Adrenal gland (tissue), 12 donors: ENCODE data around the gene SEC16A. TPM values are rescaled to one million over a fixed set of nuclear protein-coding genes. Genes with fewer than 3 reads are reported as not detected.

ENCODE experiments used
- DNase-seq, 7 donors: peaks; one replicate each; pipeline ENCODE4 v3.0.0-alpha.2; 2019 to 2020
- H3K27ac ChIP-seq, 5 donors: fragments of 200-600 bp; sonication (generic) in 4 of 5; 1 replicate in 3 of 5; 2 replicates in 2 of 5; pipeline versions ENCODE4 v1.5.1 to v1.8.0; 2016 to 2020; ENCODE audit warnings: mild to moderate bottlenecking in 1 of 5
- H3K27me3 ChIP-seq: fragments of 200-600 bp; 2 replicates; pipeline ENCODE4 v1.8.0; 2021
- H3K36me3 ChIP-seq, 2 donors: fragments of 200-600 bp; replicated peaks in 1 of 2; 1 replicate in 1 of 2; 2 replicates in 1 of 2; pipeline versions ENCODE4 v1.5.1 to v1.8.0; 2018 to 2022
- H3K4me1 ChIP-seq, 2 donors: fragments of 200-600 bp; replicated peaks in 1 of 2; 1 replicate in 1 of 2; 2 replicates in 1 of 2; pipeline versions ENCODE4 v1.5.1 to v1.8.0; 2018 to 2021
- H3K4me3 ChIP-seq, 4 donors: fragments of 200-600 bp; sonication (generic) in 3 of 4; one replicate each; pipeline ENCODE4 v1.5.1; 2016 to 2018
- H3K9me3 ChIP-seq, 3 donors: fragments of 200-600 bp; sonication (generic) in 1 of 3; replicated peaks in 1 of 3; 1 replicate in 2 of 3; 2 replicates in 1 of 3; pipeline versions ENCODE4 v1.5.1 to v1.8.0; 2016 to 2021
- POLR2A ChIP-seq, 2 donors: fragments of 450-650 bp; IDR thresholded peaks; one replicate each; pipeline ENCODE4 v1.6.1; 2017; ENCODE audit warnings: antibody characterized with exemption in 2 of 2, mild to moderate bottlenecking in 2 of 2, moderate library complexity in 1 of 2
- WGBS, 4 donors: extraction: QIAGEN DNeasy Blood & Tissue Kit in 2 of 4; methylation state at CpG; one replicate each; pipeline versions ENCODE4 v1.1.5 to v1.1.7; 2013 to 2017; 5-methylcytosine and 5-hydroxymethylcytosine counted together
- intact Hi-C, 2 donors: fragments of 100-400 bp; cut with DNase I; formaldehyde crosslinking; loops; one replicate each; pipeline versions ENCODE4 v1.14.1 to v1.15.0; 2022 to 2023
- microRNA-seq, 3 donors: library from miRNA; unstranded; fragments of <30 nt; microRNA quantifications; one replicate each; pipeline ENCODE4, GENCODE V29; 2017 to 2020
- polyA plus RNA-seq, 3 donors: library from polyadenylated mRNA; stranded (reverse); fragments of 200-250 nt in 2 of 3; fragments of 350-450 nt in 1 of 3; fragmentation: Illumina TruSeq in 1 of 3; extraction: RNeasy Lipid Tissue Mini Kit (QIAGEN cat#74804) in 1 of 3; gene quantifications; one replicate each; pipeline ENCODE4 v1.2.3, GENCODE V29; 2013 to 2014
- small RNA-seq, 2 donors: library from RNA; depleted of rRNA; stranded (forward); fragments of <200 nt; gene quantifications; one replicate each; pipeline ENCODE3, GENCODE V24; 2016
- total RNA-seq, 9 donors: library from RNA; depleted of rRNA in 4 of 9; stranded (reverse); fragments of >200 nt in 4 of 9; fragments of 120-200 nt in 1 of 9; fragmentation: NEBNext Ultra II Directional in 1 of 9; extraction: Animal tissue kit (Norgen Biotek cat#: 25700) in 1 of 9; gene quantifications; one replicate each; pipeline versions ENCODE4 v1.1.0 to v1.2.4, GENCODE V29; 2013 to 2023
- TF ChIP-seq, protein P1 (sequence below), 6 experiments: fragments of 450-650 bp in 4 of 6; fragments of 200-600 bp in 2 of 6; sonication (generic) in 1 of 6; IDR thresholded peaks; 1 replicate in 5 of 6; 2 replicates in 1 of 6; pipeline versions ENCODE4 v1.5.1 to v1.8.0; 2016 to 2021; ENCODE audit warnings: antibody characterized with exemption in 6 of 6, mild to moderate bottlenecking in 2 of 6, moderate library complexity in 1 of 6
- donor health status: healthy with polysubstance abuse.
- donor health status: Bipolar disorder and iron deficiency.
- donor health status: DM: yes; HTN: yes; CAD: no.
- donor health status: DM: no; HTN: no; CAD: no.
- donor health status: DM: no; HTN: no; CAD: no.
- donor health status: DM: yes; HTN: yes; CAD: no.

SEC16A gene
- total and polyA plus RNA-seq, 12 donors = 18.8 to 107 (median 56.5) TPM

DNA sequence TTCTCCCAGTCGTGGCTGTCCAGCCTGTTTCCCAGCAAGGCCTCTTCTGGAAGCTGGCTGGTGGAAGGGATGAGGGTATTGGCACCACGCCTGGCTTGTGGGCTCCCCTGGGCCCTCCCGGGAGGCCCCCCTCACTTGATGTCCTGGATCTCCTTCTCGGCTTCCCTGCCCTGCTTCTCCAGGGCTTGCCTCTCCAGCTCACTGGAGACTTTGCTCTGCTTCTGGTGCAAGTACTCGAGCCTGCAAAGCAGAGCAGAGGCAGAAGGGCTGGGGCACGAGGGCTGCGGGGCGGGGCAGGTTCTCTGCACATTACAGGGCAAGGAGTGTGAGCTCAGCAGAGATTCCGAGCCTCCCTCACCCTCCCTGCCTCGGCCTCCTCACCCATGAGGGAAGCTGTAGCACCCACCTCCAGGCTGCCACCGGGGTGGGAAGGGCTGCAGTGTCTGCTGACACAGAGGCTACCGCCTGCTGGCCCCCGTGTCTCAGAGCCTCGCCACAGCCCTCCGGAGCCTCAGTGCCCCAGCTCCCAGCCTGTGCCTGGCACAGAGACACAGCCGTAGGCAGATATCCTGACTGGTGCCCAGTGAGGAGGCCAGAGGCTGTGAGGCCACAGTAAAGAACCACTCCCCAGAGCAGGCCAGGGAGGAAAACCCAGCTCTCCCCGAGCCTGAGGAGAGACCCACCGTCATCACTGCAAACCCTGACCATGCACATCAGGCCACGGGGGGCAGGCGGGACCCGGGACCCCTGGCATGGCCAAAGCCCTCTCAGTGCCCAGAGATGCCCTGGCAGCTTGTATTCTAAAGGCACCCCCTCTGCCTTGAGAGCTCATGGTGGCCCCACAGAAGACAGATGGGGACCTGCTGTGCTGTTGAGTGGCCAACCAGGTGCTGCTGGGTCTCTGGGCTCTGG, 90.0 kb downstream of the SEC16A start:
- intact Hi-C loops = no loop called here
- no peaks in the 10 kb centered on the region for H3K27me3 ChIP-seq
- H3K36me3 ChIP-seq = peaks cover 0 to 80% of the 10 kb centered on the region in 2 donors
- no peak overlapping the region for H3K4me3 ChIP-seq
- 82 to 95% (median 88%) methylated on average over 4 to 21 of the region's 21 CpGs for WGBS, 4 donors
- DNase-seq = no peak
- no peak for TF ChIP-seq POLR2A (IDR thresholded peaks at IDR 0.05)
- TF ChIP-seq, protein P1, sequence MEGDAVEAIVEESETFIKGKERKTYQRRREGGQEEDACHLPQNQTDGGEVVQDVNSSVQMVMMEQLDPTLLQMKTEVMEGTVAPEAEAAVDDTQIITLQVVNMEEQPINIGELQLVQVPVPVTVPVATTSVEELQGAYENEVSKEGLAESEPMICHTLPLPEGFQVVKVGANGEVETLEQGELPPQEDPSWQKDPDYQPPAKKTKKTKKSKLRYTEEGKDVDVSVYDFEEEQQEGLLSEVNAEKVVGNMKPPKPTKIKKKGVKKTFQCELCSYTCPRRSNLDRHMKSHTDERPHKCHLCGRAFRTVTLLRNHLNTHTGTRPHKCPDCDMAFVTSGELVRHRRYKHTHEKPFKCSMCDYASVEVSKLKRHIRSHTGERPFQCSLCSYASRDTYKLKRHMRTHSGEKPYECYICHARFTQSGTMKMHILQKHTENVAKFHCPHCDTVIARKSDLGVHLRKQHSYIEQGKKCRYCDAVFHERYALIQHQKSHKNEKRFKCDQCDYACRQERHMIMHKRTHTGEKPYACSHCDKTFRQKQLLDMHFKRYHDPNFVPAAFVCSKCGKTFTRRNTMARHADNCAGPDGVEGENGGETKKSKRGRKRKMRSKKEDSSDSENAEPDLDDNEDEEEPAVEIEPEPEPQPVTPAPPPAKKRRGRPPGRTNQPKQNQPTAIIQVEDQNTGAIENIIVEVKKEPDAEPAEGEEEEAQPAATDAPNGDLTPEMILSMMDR (IDR thresholded peaks at IDR 0.05) = no peak
- no peaks in the 10 kb centered on the region for H3K9me3 ChIP-seq
- no peaks in the 10 kb centered on the region for H3K4me1 ChIP-seq
- no peak overlapping the region for H3K27ac ChIP-seq

DNA sequence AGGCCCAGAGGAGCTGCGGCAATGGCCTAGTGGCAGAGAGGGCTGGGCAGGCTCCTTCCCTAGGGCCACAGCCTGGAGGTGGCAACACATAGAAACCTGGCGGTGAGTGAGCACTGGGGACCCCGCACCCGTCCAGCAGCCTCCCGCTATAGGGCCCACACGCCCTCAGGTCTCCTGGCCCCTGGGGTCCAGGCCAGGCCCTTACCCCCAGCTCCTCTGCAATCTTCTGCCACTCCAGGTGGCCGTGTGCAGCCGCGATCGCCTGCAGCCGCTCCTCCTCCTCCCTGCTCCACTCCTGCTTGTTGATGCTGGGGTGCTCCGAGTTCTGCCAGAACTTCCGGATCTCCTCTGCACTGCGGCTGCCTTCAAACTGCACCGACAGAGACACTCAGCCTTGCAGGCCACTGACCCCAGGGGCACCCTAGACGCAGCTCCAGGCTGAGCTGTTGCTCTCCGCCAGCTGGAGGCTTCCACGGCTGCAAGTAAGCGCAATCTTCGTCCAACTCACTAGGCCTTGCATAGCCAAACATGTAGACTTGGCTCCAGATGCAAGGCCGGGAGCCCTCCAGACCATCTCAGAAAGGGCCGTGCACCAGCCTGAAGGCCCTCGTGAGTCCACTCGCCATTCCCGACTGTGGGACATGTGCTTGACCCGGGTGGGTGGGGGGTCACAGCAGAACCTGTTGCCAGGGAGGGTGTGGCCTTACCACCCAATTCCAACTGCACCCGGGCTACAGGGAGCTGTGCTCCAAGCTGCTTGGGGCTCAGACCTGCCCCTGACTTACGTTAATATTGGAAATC, 90.9 kb downstream of the SEC16A start:
- intact Hi-C loops = no loop called here
- Histone ChIP-seq H3K27ac (no peak overlapping the region), H3K9me3 (no peaks in the 10 kb centered on the region), H3K4me1 (no peaks in the 10 kb centered on the region), H3K4me3 (no peak overlapping the region), H3K36me3 (peaks cover 0 to 86% of the 10 kb centered on the region in 2 donors), H3K27me3 (no peaks in the 10 kb centered on the region)
- no peak for DNase-seq
- WGBS, 4 donors = 89 to 99% (median 92%) methylated on average over 12 to 28 of the region's 28 CpGs
- no peak for TF ChIP-seq POLR2A (IDR thresholded peaks at IDR 0.05)
- TF ChIP-seq, protein P1 (IDR thresholded peaks at IDR 0.05) = no peak

Small RNA genes within 50 kb of the gene (microRNA-seq; reads per million reads assigned to microRNA genes)
- 0 reads per million in 3 donors for gene MIR4673

Small RNA genes within 50 kb of the gene (small RNA-seq; reads per million reads assigned to genes)
- 0 reads per million in 2 donors for gene MIR4673

Other genes with a start within 250 kb of the SEC16A start
- 10 to 100 TPM in 4 of 9 donors, 1 to 10 TPM in 5; 6.4 to 14.3 (median 9.5) TPM for gene QSOX2, start 237.2 kb downstream of the SEC16A start, total RNA-seq
- gene QSOX2, start 237.2 kb downstream of the SEC16A start, polyA plus RNA-seq = 10 to 100 TPM in 1 of 3 donors, 1 to 10 TPM in 2; 7.1 to 11.4 (median 7.6) TPM
- under 1 TPM in 8 of 9 donors, not detected in 1; 0.04 to 0.44 (median 0.11) TPM for gene CCDC187, start 178.9 kb downstream of the SEC16A start, total RNA-seq
- gene CCDC187, start 178.9 kb downstream of the SEC16A start, polyA plus RNA-seq = under 1 TPM; under 0.01 to 0.08 (median 0.04) TPM
- gene GPSM1, start 155.5 kb downstream of the SEC16A start, total RNA-seq = 10 to 100 TPM in 8 of 9 donors, 1 to 10 TPM in 1; 9.9 to 50.4 (median 16.3) TPM
- gene GPSM1, start 155.5 kb downstream of the SEC16A start, polyA plus RNA-seq = 10 to 100 TPM in 2 of 3 donors, 1 to 10 TPM in 1; 2.9 to 48.9 (median 31.5) TPM
- 10 to 100 TPM; 12.1 to 28.9 (median 17.6) TPM for gene DNLZ, start 119.3 kb downstream of the SEC16A start, total RNA-seq
- gene DNLZ, start 119.3 kb downstream of the SEC16A start, polyA plus RNA-seq = 10 to 100 TPM in 2 of 3 donors, 1 to 10 TPM in 1; 3.1 to 20.5 (median 14.7) TPM
- 1 to 10 TPM in 8 of 9 donors, under 1 TPM in 1; 0.72 to 5.8 (median 3.0) TPM for gene CARD9, start 109.4 kb downstream of the SEC16A start, total RNA-seq
- gene CARD9, start 109.4 kb downstream of the SEC16A start, polyA plus RNA-seq = 10 to 100 TPM in 1 of 3 donors, 1 to 10 TPM in 1, under 1 TPM in 1; 0.35 to 10.6 (median 5.7) TPM
- gene SNAPC4, start 82.9 kb downstream of the SEC16A start, total RNA-seq = 10 to 100 TPM in 1 of 9 donors, 1 to 10 TPM in 8; 2.4 to 10.6 (median 5.5) TPM
- gene SNAPC4, start 82.9 kb downstream of the SEC16A start, polyA plus RNA-seq = 10 to 100 TPM in 1 of 3 donors, 1 to 10 TPM in 2; 3.4 to 20.1 (median 8.3) TPM
- gene ENTR1, start 72.4 kb downstream of the SEC16A start, total RNA-seq = 10 to 100 TPM; 13.3 to 48.1 (median 34.1) TPM
- gene ENTR1, start 72.4 kb downstream of the SEC16A start, polyA plus RNA-seq = 10 to 100 TPM; 21.5 to 48.4 (median 35.6) TPM
- 100 to 1,000 TPM in 1 of 9 donors, 10 to 100 TPM in 8; 43.4 to 100 (median 81.2) TPM for gene PMPCA, start 72.4 kb downstream of the SEC16A start, total RNA-seq
- 100 to 1,000 TPM in 2 of 3 donors, 10 to 100 TPM in 1; 99.8 to 138 (median 115) TPM for gene PMPCA, start 72.4 kb downstream of the SEC16A start, polyA plus RNA-seq
- gene INPP5E, start 43.2 kb downstream of the SEC16A start, total RNA-seq = 10 to 100 TPM in 5 of 9 donors, 1 to 10 TPM in 4; 5.3 to 17.5 (median 10.0) TPM
- 10 to 100 TPM in 2 of 3 donors, 1 to 10 TPM in 1; 2.3 to 27.1 (median 16.6) TPM for gene INPP5E, start 43.2 kb downstream of the SEC16A start, polyA plus RNA-seq
- 10 to 100 TPM in 8 of 9 donors, 1 to 10 TPM in 1; 1.6 to 31.5 (median 24.4) TPM for gene NOTCH1, start 63.0 kb upstream of the SEC16A start, total RNA-seq
- gene NOTCH1, start 63.0 kb upstream of the SEC16A start, polyA plus RNA-seq = 10 to 100 TPM in 1 of 3 donors, 1 to 10 TPM in 1, under 1 TPM in 1; 0.81 to 21.2 (median 6.2) TPM
- gene EGFL7, start 179.9 kb upstream of the SEC16A start, total RNA-seq = 100 to 1,000 TPM in 2 of 9 donors, 10 to 100 TPM in 7; 32.4 to 158 (median 77.1) TPM
- gene EGFL7, start 179.9 kb upstream of the SEC16A start, polyA plus RNA-seq = 100 to 1,000 TPM in 2 of 3 donors, 1 to 10 TPM in 1; 1.9 to 452 (median 190) TPM
- 10 to 100 TPM; 12.9 to 84.5 (median 45.3) TPM for gene AGPAT2, start 204.4 kb upstream of the SEC16A start, total RNA-seq
- gene AGPAT2, start 204.4 kb upstream of the SEC16A start, polyA plus RNA-seq = 100 to 1,000 TPM in 2 of 3 donors, 1 to 10 TPM in 1; 6.4 to 274 (median 139) TPM
- gene DIPK1B, start 229.5 kb upstream of the SEC16A start, total RNA-seq = 10 to 100 TPM in 4 of 9 donors, 1 to 10 TPM in 5; 2.9 to 17.8 (median 5.9) TPM
- gene DIPK1B, start 229.5 kb upstream of the SEC16A start, polyA plus RNA-seq = 10 to 100 TPM in 2 of 3 donors, 1 to 10 TPM in 1; 1.4 to 19.2 (median 16.3) TPM